DND-41 (cell line): ENCODE results near the gene ARF1.

Experiments
- CTCF ChIP-seq: IDR thresholded peaks from 2 replicates; pipeline ENCODE4 v1.5.1; 2012; ENCODE audit warnings: borderline replicate concordance, low read length, moderate library complexity, mild to moderate bottlenecking; ENCODE audit not compliant: poor library complexity, severe bottlenecking; ENCODE audit errors: extremely low read depth
- EZH2 ChIP-seq: IDR thresholded peaks from 3 replicates; pipeline ENCODE4 v1.6.1; 2012; ENCODE audit warnings: borderline replicate concordance, low read depth, mild to moderate bottlenecking, moderate library complexity, low read length, inconsistent platforms; ENCODE audit not compliant: severe bottlenecking

- TF ChIP-seq CTCF (no peak), EZH2 (no peak)
Measured at GRCh38 chr1:228139931-228140723, 57.6 kb downstream of the ARF1 start, which contains the start of gene GUK1.
